ENCODE measurements around the gene HRH4. TPM values are rescaled to one million over a fixed set of nuclear protein-coding genes. Genes with fewer than 3 reads are reported as not detected.

HRH4 gene
- total and polyA plus RNA-seq, 2 of the 13 experiments (the other 11 are each of a cell fraction or from before 2014, with no cell fraction given), result not detected

DNA sequence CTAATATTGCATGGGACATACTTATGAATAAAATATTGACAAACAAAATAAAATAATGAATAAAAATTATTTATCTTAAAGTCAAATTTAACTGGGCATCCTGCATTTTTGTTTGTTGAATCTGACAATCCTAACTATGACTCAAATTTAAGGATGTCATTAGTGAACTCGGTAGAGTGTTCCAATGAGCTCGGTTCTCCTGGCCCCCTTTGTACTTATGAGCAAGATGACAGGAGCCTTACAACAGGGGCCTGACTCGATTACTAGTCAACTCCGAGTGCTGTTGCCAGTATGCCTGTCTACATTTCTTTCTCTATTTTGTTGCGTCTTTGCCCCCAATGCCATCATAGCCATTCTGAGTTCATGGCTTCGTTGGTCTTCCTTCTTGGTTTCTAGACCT, 40.3 kb downstream of the HRH4 start:
- H3K27ac ChIP-seq (ENCODE audit: extremely low read length, insufficient read depth, low read length), result no peak overlapping the region
- intact Hi-C loops (cut with micrococcal nuclease; ENCODE audit: unreplicated experiment) (no loop called here), in situ Hi-C loops (cut with HindIII; ENCODE audit: extremely low pct_ligation_motif_present, low pct_unique_long_range_greater_than_20kb) (no loop called here)
- H3K9me3 ChIP-seq (ENCODE audit: low read length), result no peaks in the 10 kb centered on the region
- no peak overlapping the region for H3K4me3 ChIP-seq (replicated peaks in 1 of 3; ENCODE audit: insufficient read depth in 1 of 3, low read depth in 2 of 3, low read length in 3 of 3)
- no peak overlapping the region for H3K4me2 ChIP-seq (ENCODE audit: low read depth, low read length)
- ATAC-seq, result no peak
- no TSS peak for BruUV-seq (replicated peaks)
- CTCF ChIA-PET (ENCODE audit: low intra/inter-chr PET ratio, low total read pairs), result no interaction called here
- no peak overlapping the region for H2AFZ ChIP-seq (ENCODE audit: low read length)
- no peak for FAIRE-seq
- POLR2A ChIA-PET, result no interaction called here
- H3K79me2 ChIP-seq (ENCODE audit: insufficient read depth, low read length), result no peaks in the 10 kb centered on the region
- 12% methylated on average over 6 of the region's 6 CpGs for WGBS (ENCODE audit: low lambda C conversion rate)
- TF ChIP-seq ZNF253 (CRISPR knock-in tag; IDR thresholded peaks at IDR 0.05; ENCODE audit: borderline replicate concordance) (no peak), ZNF788 (CRISPR knock-in tag; IDR thresholded peaks at IDR 0.05; ENCODE audit: borderline replicate concordance) (no peak), PHF8 (CRISPR knock-in tag; IDR thresholded peaks at IDR 0.05) (no peak), TEAD3 (CRISPR knock-in tag; optimal IDR thresholded peaks at IDR 0.05; ENCODE audit: borderline replicate concordance) (no peak), NR2C2 (CRISPR knock-in tag; IDR thresholded peaks at IDR 0.05; ENCODE audit: borderline replicate concordance) (no peak)
- TF ChIP-seq, protein P1, sequence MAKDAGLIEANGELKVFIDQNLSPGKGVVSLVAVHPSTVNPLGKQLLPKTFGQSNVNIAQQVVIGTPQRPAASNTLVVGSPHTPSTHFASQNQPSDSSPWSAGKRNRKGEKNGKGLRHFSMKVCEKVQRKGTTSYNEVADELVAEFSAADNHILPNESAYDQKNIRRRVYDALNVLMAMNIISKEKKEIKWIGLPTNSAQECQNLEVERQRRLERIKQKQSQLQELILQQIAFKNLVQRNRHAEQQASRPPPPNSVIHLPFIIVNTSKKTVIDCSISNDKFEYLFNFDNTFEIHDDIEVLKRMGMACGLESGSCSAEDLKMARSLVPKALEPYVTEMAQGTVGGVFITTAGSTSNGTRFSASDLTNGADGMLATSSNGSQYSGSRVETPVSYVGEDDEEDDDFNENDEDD (CRISPR knock-in tag; IDR thresholded peaks at IDR 0.05; ENCODE audit: borderline replicate concordance), result no peak
- H4K20me1 ChIP-seq (ENCODE audit: insufficient read depth, low read length), result no peaks in the 10 kb centered on the region
- H3K9ac ChIP-seq (ENCODE audit: insufficient read depth, low read depth, low read length), result no peak overlapping the region
- no peak for DNase-seq (ENCODE audit: low spot score)
- no peaks in the 10 kb centered on the region for H3K4me1 ChIP-seq (ENCODE audit: insufficient read depth, low read length)
- H3K36me3 ChIP-seq (replicated peaks in 1 of 2; ENCODE audit: control insufficient read depth in 1 of 2, insufficient read depth in 2 of 2, low read length in 2 of 2), result no peaks in the 10 kb centered on the region
- peaks cover 0 to 9% of the 10 kb centered on the region in 2 experiments; a peak in 2 of 5 replicates for H3K27me3 ChIP-seq (ENCODE audit: control insufficient read depth in 1 of 2, insufficient read depth in 2 of 2, low read length in 2 of 2)

DNA sequence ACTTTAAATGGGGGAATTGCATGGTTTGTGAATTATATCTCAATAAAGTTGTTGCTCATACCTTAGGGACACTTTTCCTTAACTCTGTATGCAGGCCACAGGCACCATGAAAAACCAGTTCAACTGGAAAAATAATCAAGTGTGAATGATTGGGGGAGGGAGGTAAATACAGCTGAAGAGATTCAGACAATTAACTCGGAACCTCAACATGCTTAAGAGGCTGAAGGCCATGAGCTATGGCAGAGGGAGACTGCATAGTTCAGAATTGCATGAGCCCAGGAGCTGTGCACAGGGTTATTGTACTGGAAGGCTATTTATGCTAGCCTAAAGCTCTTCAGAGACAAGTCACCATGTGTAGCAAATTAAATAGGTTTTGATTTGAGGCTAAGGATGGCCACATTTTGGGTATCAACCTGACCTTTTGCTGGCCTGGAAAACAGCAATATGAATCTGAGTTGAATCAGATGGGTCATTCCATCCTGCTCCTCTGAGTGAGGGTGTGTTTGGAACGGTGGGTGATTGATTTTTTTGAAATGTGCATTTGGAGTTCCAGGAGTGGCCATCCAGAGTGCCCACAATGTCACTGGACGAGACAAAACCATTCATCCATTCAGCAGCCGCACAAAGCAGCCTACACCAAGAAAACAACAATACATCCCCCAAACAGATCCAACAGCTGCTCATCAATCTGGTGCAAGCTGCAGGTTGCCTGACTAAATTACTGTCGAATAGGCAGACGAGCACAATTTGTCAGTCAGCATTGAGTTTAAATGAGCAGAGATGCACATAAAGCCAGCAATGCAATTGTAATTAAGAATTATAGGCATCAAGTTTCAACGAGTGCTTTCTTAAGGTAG, 42.5 kb downstream of the HRH4 start:
- ChIA-PET CTCF (ENCODE audit: low intra/inter-chr PET ratio, low total read pairs) (no interaction called here), POLR2A (no interaction called here)
- intact Hi-C loops (cut with micrococcal nuclease; ENCODE audit: unreplicated experiment), result no loop called here
- Histone ChIP-seq H3K9ac (ENCODE audit: insufficient read depth, low read depth, low read length) (no peak overlapping the region), H3K36me3 (replicated peaks in 1 of 2; ENCODE audit: control insufficient read depth in 1 of 2, insufficient read depth in 2 of 2, low read length in 2 of 2) (no peaks in the 10 kb centered on the region), H2AFZ (ENCODE audit: low read length) (no peak overlapping the region), H3K27me3 (ENCODE audit: control insufficient read depth in 1 of 2, insufficient read depth in 2 of 2, low read length in 2 of 2) (peaks cover 0 to 9% of the 10 kb centered on the region in 2 experiments; a peak in 2 of 5 replicates), H3K4me2 (ENCODE audit: low read depth, low read length) (no peak overlapping the region), H4K20me1 (ENCODE audit: insufficient read depth, low read length) (no peaks in the 10 kb centered on the region), H3K4me3 (replicated peaks in 1 of 3; ENCODE audit: insufficient read depth in 1 of 3, low read depth in 2 of 3, low read length in 3 of 3) (no peak overlapping the region), H3K27ac (ENCODE audit: extremely low read length, insufficient read depth, low read length) (no peak overlapping the region), H3K9me3 (ENCODE audit: low read length) (no peaks in the 10 kb centered on the region), H3K4me1 (ENCODE audit: insufficient read depth, low read length) (no peaks in the 10 kb centered on the region), H3K79me2 (ENCODE audit: insufficient read depth, low read length) (no peaks in the 10 kb centered on the region)
- no TSS peak for BruUV-seq (replicated peaks)
- no peak for DNase-seq (ENCODE audit: low spot score)
- no peak for FAIRE-seq
- ATAC-seq, result no peak
- in situ Hi-C loops (cut with HindIII; ENCODE audit: extremely low pct_ligation_motif_present, low pct_unique_long_range_greater_than_20kb), result no loop called here
- WGBS (ENCODE audit: low lambda C conversion rate), result 15% methylated on average over 7 of the region's 7 CpGs
- TF ChIP-seq ZBTB7B (CRISPR knock-in tag; IDR thresholded peaks at IDR 0.05) (no peak), SMARCC2 (IDR thresholded peaks at IDR 0.05) (no peak), ATRX (CRISPR knock-in tag; IDR thresholded peaks at IDR 0.05; ENCODE audit: borderline replicate concordance) (no peak), HDAC6 (IDR thresholded peaks at IDR 0.05; ENCODE audit: low read depth, low read length) (no peak), DMAP1 (CRISPR knock-in tag; IDR thresholded peaks at IDR 0.05) (no peak), TCF12 (IDR thresholded peaks at IDR 0.05) (no peak), TCF12 (CRISPR knock-in tag; IDR thresholded peaks at IDR 0.05) (no peak), ZNF879 (CRISPR knock-in tag; IDR thresholded peaks at IDR 0.05) (no peak)
